Muscle of back (tissue), 11 donors: Measurements from ENCODE around the gene DNAJA4. TPM values are rescaled to one million over a fixed set of nuclear protein-coding genes. Genes with fewer than 3 reads are reported as not detected.
"Not testable (repeated sequence)": the region's sequence is repeated elsewhere in the genome, so short reads cannot be mapped to it uniquely, and the experiment has no call there.

Experiments used
- DNase-seq, 3 donors: peaks; one replicate each; pipeline versions ENCODE4 v3.0.0 to v3.0.0-alpha.2; 2013
- polyA plus RNA-seq, 10 donors: library from polyadenylated mRNA; unstranded; fragments of 120-200 nt; gene quantifications; one replicate each; pipeline ENCODE4 v1.2.1, GENCODE V29; 2013; ENCODE audit not compliant: insufficient read length in 10 of 10

Gene DNAJA4
- polyA plus RNA-seq, 10 donors, result 68.8 to 99.9 (median 86.3) TPM

GRCh38 chr15:78242128-78242527 lies 22.2 kb upstream of the DNAJA4 start:
- no peak for DNase-seq

GRCh38 chr15:78243058-78243457 lies 21.3 kb upstream of the DNAJA4 start:
- no peak for DNase-seq

- DNase-seq, result peak in 1 of 3 donors; percentile 27
Observed at GRCh38 chr15:78243491-78243941, 20.8 kb upstream of the DNAJA4 start.

- DNase-seq, result no peak
Observed at GRCh38 chr15:78244101-78244500, 20.3 kb upstream of the DNAJA4 start.

- DNase-seq, result no peak
Observed at GRCh38 chr15:78244893-78245292, 19.5 kb upstream of the DNAJA4 start.

- not testable (repeated sequence) for DNase-seq
Observed at GRCh38 chr15:78245392-78245791, 19.0 kb upstream of the DNAJA4 start.

GRCh38 chr15:78245976-78246620 lies 18.3 kb upstream of the DNAJA4 start:
- DNase-seq, result not testable (repeated sequence)

GRCh38 chr15:78247911-78248310 lies 16.5 kb upstream of the DNAJA4 start:
- no peak for DNase-seq

GRCh38 chr15:78249131-78249530 lies 15.2 kb upstream of the DNAJA4 start:
- no peak for DNase-seq

GRCh38 chr15:78251136-78251535 lies 13.2 kb upstream of the DNAJA4 start:
- no peak for DNase-seq

- DNase-seq, result no peak
Observed at GRCh38 chr15:78255421-78256043, 8.8 kb upstream of the DNAJA4 start.

- no peak for DNase-seq
Observed at GRCh38 chr15:78256044-78256437, 8.3 kb upstream of the DNAJA4 start.

GRCh38 chr15:78257681-78258080 lies 6.7 kb upstream of the DNAJA4 start:
- DNase-seq, result no peak

- no peak for DNase-seq
Observed at GRCh38 chr15:78259232-78259631, 5.1 kb upstream of the DNAJA4 start.

- no peak for DNase-seq
Observed at GRCh38 chr15:78260489-78260888, 3.9 kb upstream of the DNAJA4 start.

GRCh38 chr15:78261062-78261461 lies 3.3 kb upstream of the DNAJA4 start:
- no peak for DNase-seq

- DNase-seq, result no peak
Observed at GRCh38 chr15:78263351-78263781, 996 bp upstream of the DNAJA4 start.

- DNase-seq, result no peak
Observed at GRCh38 chr15:78263907-78264303, 457 bp upstream of the DNAJA4 start.

GRCh38 chr15:78265137-78265460 lies 737 bp downstream of the DNAJA4 start:
- DNase-seq, result no peak

GRCh38 chr15:78265752-78266224 lies 1.4 kb downstream of the DNAJA4 start:
- peak; percentile 52 to 64 (median 53) for DNase-seq

- peak in 1 of 3 donors; percentile 15 for DNase-seq
Observed at GRCh38 chr15:78266229-78266628, 1.9 kb downstream of the DNAJA4 start.

- no peak for DNase-seq
Observed at GRCh38 chr15:78266806-78267205, 2.4 kb downstream of the DNAJA4 start.

- DNase-seq, result peak in 1 of 3 donors; percentile 3
Observed at GRCh38 chr15:78272316-78272715, 8.0 kb downstream of the DNAJA4 start.

- no peak for DNase-seq
Observed at GRCh38 chr15:78272776-78273175, 8.4 kb downstream of the DNAJA4 start.
